Gastroesophageal sphincter (tissue), 4 donors: ENCODE data around the gene KCTD10. TPM values are rescaled to one million over a fixed set of nuclear protein-coding genes. Genes with fewer than 3 reads are reported as not detected.

ENCODE experiments used
- ATAC-seq: fragments of 150-250 bp; one replicate; pipeline ENCODE4 v1.9.1; 2016; ENCODE audit warnings: mild to moderate bottlenecking, moderate library complexity
- H3K27ac ChIP-seq, 4 donors: fragments of 200-600 bp; sonication (generic) in 3 of 4; 1 replicate in 3 of 4; 2 replicates in 1 of 4; pipeline ENCODE4 v1.5.1; 2016 to 2019
- H3K27me3 ChIP-seq: fragments of 200-600 bp; sonication (generic); one replicate; pipeline ENCODE4 v1.5.1; 2019
- H3K36me3 ChIP-seq, 2 donors: fragments of 200-600 bp; sonication (generic); one replicate each; pipeline ENCODE4 v1.5.1; 2019; ENCODE audit warnings: control low read depth in 1 of 2
- H3K4me1 ChIP-seq, 3 donors: fragments of 200-600 bp; sonication (generic); 1 replicate in 2 of 3; 2 replicates in 1 of 3; pipeline ENCODE4 v1.5.1; 2016 to 2019; ENCODE audit warnings: control low read depth in 2 of 3
- H3K4me3 ChIP-seq, 2 donors: fragments of 200-600 bp; sonication (generic); one replicate each; pipeline ENCODE4 v1.5.1; 2019; ENCODE audit warnings: mild to moderate bottlenecking in 1 of 2, moderate library complexity in 1 of 2
- H3K9me3 ChIP-seq, 3 donors: fragments of 200-600 bp; sonication (generic); one replicate each; pipeline ENCODE4 v1.5.1; 2017 to 2019; ENCODE audit warnings: control low read depth in 2 of 3
- EP300 ChIP-seq: sonication (generic); formaldehyde crosslinking; IDR thresholded peaks from one replicate; pipeline ENCODE4 v1.6.1; 2017; ENCODE audit warnings: antibody characterized with exemption, mild to moderate bottlenecking
- POLR2A ChIP-seq, 2 donors: fragments of 450-650 bp; IDR thresholded peaks; one replicate each; pipeline ENCODE4 v1.6.1; 2017; ENCODE audit warnings: antibody characterized with exemption in 2 of 2, mild to moderate bottlenecking in 2 of 2, moderate library complexity in 1 of 2
- POLR2AphosphoS5 ChIP-seq: sonication (generic); formaldehyde crosslinking; IDR thresholded peaks from one replicate; pipeline ENCODE4 v1.6.1; 2017; ENCODE audit warnings: antibody characterized with exemption
- WGBS, 2 donors: methylation state at CpG; one replicate each; pipeline ENCODE4 v1.1.5; 2018; ENCODE audit warnings: low coverage in 1 of 2; 5-methylcytosine and 5-hydroxymethylcytosine counted together
- total RNA-seq, 4 donors: library from RNA; depleted of rRNA; stranded (reverse); fragments of >200 nt; gene quantifications; one replicate each; pipeline ENCODE4 v1.1.0, GENCODE V29; 2016
- TF ChIP-seq, protein P1 (sequence below), 4 experiments: fragments of 200-600 bp in 2 of 4; fragments of 450-650 bp in 2 of 4; sonication (generic) in 1 of 4; IDR thresholded peaks; one replicate each; pipeline ENCODE4 v1.5.1; 2017 to 2019; ENCODE audit warnings: antibody characterized with exemption in 4 of 4, mild to moderate bottlenecking in 2 of 4, moderate library complexity in 2 of 4

KCTD10 gene
- total RNA-seq, 4 donors from 2014 or later, result 76.8 to 104 (median 94.5) TPM

GRCh38 chr12:109517619-109518018 lies 40.5 kb upstream of the KCTD10 start:
- H3K4me1 ChIP-seq, result peaks cover 0 to 14% (median 6%) of the 10 kb centered on the region in 3 donors
- ATAC-seq, result no peak
- no peaks in the 10 kb centered on the region for H3K9me3 ChIP-seq
- H3K36me3 ChIP-seq, result peaks cover 0 to 99% of the 10 kb centered on the region in 2 donors
- WGBS, 2 donors, result 56 to 88% methylated on average over 1 to 6 of the region's 6 CpGs
- H3K27ac ChIP-seq, result peak overlapping the region in 2 of 4 donors; percentile 49 to 71
- no peaks in the 10 kb centered on the region for H3K27me3 ChIP-seq
- TF ChIP-seq EP300 (no peak), POLR2AphosphoS5 (no peak), POLR2A (IDR thresholded peaks at IDR 0.05) (no peak)
- TF ChIP-seq, protein P1, sequence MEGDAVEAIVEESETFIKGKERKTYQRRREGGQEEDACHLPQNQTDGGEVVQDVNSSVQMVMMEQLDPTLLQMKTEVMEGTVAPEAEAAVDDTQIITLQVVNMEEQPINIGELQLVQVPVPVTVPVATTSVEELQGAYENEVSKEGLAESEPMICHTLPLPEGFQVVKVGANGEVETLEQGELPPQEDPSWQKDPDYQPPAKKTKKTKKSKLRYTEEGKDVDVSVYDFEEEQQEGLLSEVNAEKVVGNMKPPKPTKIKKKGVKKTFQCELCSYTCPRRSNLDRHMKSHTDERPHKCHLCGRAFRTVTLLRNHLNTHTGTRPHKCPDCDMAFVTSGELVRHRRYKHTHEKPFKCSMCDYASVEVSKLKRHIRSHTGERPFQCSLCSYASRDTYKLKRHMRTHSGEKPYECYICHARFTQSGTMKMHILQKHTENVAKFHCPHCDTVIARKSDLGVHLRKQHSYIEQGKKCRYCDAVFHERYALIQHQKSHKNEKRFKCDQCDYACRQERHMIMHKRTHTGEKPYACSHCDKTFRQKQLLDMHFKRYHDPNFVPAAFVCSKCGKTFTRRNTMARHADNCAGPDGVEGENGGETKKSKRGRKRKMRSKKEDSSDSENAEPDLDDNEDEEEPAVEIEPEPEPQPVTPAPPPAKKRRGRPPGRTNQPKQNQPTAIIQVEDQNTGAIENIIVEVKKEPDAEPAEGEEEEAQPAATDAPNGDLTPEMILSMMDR (IDR thresholded peaks at IDR 0.05), result no peak
- H3K4me3 ChIP-seq, result no peak overlapping the region

DNA sequence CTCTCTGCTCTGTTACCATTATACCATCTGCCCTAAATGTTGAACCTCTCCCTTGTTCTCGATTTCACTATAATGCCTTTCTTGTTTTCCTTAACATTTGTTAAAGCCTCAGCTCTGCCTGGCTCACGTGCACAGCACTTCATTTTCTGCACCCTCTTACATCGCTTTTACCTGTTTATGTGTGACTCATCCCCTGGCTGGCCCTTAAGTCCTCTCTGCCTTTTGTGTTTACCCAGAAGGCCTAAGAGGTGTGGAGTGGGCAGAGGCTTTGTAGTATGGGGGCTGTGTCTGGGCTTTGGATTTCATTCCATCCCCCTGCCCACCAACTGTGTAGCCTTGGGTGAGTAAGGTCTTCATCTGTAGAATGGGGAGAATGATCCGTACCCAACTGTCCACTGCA lies 36.9 kb upstream of the KCTD10 start:
- H3K9me3 ChIP-seq, result no peaks in the 10 kb centered on the region
- WGBS, 2 donors, result 82 to 83% methylated on average over 1 to 3 of the region's 4 CpGs
- peaks cover 0 to 99% of the 10 kb centered on the region in 2 donors for H3K36me3 ChIP-seq
- peaks cover 0 to 10% (median 6%) of the 10 kb centered on the region in 3 donors for H3K4me1 ChIP-seq
- TF ChIP-seq POLR2A (IDR thresholded peaks at IDR 0.05) (no peak), EP300 (no peak), POLR2AphosphoS5 (no peak)
- TF ChIP-seq, protein P1 (IDR thresholded peaks at IDR 0.05), result no peak
- H3K27ac ChIP-seq, result no peak overlapping the region
- no peaks in the 10 kb centered on the region for H3K27me3 ChIP-seq
- ATAC-seq, result no peak
- H3K4me3 ChIP-seq, result no peak overlapping the region

GRCh38 chr12:109513051-109513450 lies 36.0 kb upstream of the KCTD10 start:
- no peak overlapping the region for H3K27ac ChIP-seq
- H3K36me3 ChIP-seq, result peaks cover 4 to 99% of the 10 kb centered on the region in 2 donors
- H3K4me1 ChIP-seq, result peaks cover 0 to under 1% (median 0%) of the 10 kb centered on the region in 3 donors
- ATAC-seq, result no peak
- H3K9me3 ChIP-seq, result no peaks in the 10 kb centered on the region
- H3K4me3 ChIP-seq, result no peak overlapping the region
- no peaks in the 10 kb centered on the region for H3K27me3 ChIP-seq
- 75 to 86% methylated on average over 1 to 8 of the region's 8 CpGs for WGBS, 2 donors
- no peak for TF ChIP-seq EP300
- TF ChIP-seq POLR2A (IDR thresholded peaks at IDR 0.05), result no peak
- TF ChIP-seq, protein P1 (IDR thresholded peaks at IDR 0.05), result no peak
- TF ChIP-seq POLR2AphosphoS5, result no peak

- Histone ChIP-seq H3K27me3 (no peaks in the 10 kb centered on the region), H3K27ac (no peak overlapping the region), H3K4me3 (no peak overlapping the region), H3K9me3 (no peaks in the 10 kb centered on the region), H3K36me3 (peaks cover 4 to 99% of the 10 kb centered on the region in 2 donors), H3K4me1 (no peaks in the 10 kb centered on the region)
- WGBS, 2 donors, result 57 to 92% methylated on average over 1 of the region's 1 CpG
- TF ChIP-seq, protein P1 (IDR thresholded peaks at IDR 0.05), result no peak
- TF ChIP-seq POLR2AphosphoS5 (no peak), POLR2A (IDR thresholded peaks at IDR 0.05) (no peak), EP300 (no peak)
- ATAC-seq, result no peak
These were observed 35.5 kb upstream of the KCTD10 start for GRCh38 chr12:109512608-109513007.

DNA sequence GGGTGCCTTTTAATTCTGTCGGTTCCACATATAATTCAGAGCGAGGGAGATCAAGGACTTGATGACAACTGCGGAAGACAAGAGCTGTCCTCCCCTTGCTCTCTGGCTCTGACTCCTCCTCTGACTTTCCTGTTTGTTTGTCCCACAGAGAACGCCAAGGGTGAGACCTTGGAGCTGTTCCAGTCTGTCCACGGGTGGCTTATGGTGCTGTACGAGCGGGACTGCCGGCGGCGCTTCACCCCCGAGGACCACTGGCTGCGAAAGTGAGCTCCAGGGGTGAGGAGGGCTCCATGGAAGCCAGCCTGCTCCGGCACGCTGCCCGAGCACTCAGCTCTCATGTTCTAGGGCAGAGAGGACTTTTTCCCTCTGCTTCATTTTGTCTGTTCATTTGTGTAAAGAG lies 33.1 kb upstream of the KCTD10 start:
- Histone ChIP-seq H3K4me1 (no peaks in the 10 kb centered on the region), H3K27ac (no peak overlapping the region), H3K36me3 (peaks cover 9 to 100% of the 10 kb centered on the region in 2 donors), H3K4me3 (no peak overlapping the region), H3K27me3 (no peaks in the 10 kb centered on the region), H3K9me3 (no peaks in the 10 kb centered on the region)
- WGBS, 2 donors, result 66% methylated on average over 9 of the region's 15 CpGs; no CpG with 5 or more reads in 1 of the 2 donors
- TF ChIP-seq, protein P1 (IDR thresholded peaks at IDR 0.05), result no peak
- TF ChIP-seq EP300 (no peak), POLR2AphosphoS5 (no peak), POLR2A (IDR thresholded peaks at IDR 0.05) (no peak)
- no peak for ATAC-seq
